ENCODE results near the gene ACVR2B. TPM values are rescaled to one million over a fixed set of nuclear protein-coding genes. Genes with fewer than 3 reads are reported as not detected.

ACVR2B gene
- polyA plus RNA-seq, 2 donors, result 0.29 to 0.55 TPM

DNA sequence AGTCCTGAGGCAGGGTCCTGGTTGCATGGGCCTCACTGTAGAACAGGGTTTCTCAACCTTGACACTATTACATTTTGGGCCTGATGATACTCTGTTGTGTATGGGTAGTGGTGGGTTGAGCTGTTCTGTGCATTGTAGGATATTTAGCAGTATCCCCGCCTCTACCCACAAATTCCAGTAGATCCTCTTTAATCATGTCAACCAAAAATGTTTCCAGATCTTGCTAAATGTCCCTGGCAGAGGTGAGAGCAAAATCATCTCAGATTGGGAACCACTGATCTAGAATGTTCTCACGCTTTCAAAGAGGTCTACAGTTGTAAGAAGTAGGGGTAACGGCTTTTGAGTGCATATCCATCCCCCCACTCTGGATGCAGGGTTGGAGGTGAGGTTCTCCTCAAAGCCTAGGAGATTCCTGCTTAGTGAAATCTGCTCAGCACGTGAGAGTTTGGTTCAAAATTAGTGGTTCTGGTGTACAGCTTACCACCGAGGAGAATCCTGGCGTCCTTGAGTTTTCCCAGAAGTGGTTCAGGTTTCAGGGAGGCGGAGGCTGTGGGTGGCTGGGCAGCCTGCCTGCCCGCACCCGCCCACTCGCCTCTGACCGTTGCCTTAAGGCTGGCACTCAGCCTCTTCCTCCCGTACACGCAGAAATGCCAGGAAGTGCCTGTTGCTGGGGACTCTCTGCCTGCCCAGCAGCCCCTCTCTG lies 5.3 kb downstream of the ACVR2B start:
- Histone ChIP-seq H3K9me3 (ENCODE audit: control insufficient read depth in 2 of 2, insufficient read depth in 1 of 2, low read depth in 1 of 2, low read length in 1 of 2) (no peaks in the 10 kb centered on the region), H3K4me1 (ENCODE audit: control insufficient read depth in 2 of 2, insufficient read depth in 2 of 2, low read length in 1 of 2) (peaks cover 9 to 10% of the 10 kb centered on the region in 2 donors)
- 39 to 41% methylated on average over 13 of the region's 13 CpGs for WGBS, 2 donors

DNA sequence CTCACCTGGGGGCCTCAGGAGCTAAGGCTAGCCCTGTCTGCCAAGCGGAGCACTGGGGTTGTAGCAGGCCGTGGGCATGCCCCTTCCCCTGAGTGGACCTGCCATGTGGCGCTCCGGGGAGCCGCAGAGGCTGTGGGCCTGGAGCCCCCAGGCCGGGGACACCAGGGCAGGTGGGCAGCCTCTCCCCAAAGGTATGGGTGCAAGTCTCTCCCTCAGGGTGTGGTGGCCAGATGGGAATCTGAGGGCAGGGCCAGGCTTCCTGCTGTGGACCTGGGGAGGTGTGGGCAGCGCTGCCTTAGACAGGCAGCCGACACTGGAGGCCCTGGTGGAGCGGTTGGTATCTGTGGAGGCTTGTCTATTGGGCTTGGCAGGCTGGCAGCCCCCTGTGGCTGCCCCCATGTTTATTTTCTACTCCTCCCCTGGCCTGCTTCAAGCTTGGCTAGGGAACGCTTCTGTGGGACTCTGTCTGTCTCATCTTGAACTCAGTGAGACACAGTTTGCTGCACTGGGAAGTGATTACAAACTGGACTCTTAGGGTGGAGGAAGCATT lies 5.9 kb downstream of the ACVR2B start:
- H3K4me3 ChIP-seq (ENCODE audit: low read depth in 1 of 2, low read length in 2 of 2), result peak overlapping the region in 1 of 2 donors; percentile 25
- no peaks in the 10 kb centered on the region for H3K27me3 ChIP-seq (ENCODE audit: control insufficient read depth in 1 of 2, insufficient read depth in 2 of 2, low read length in 2 of 2)
- H3K27ac ChIP-seq (ENCODE audit: low read depth in 2 of 2, low read length in 1 of 2), result no peak overlapping the region
- H3K9me3 ChIP-seq (ENCODE audit: control insufficient read depth in 2 of 2, insufficient read depth in 1 of 2, low read depth in 1 of 2, low read length in 1 of 2), result no peaks in the 10 kb centered on the region
- 56 to 61% methylated on average over 10 of the region's 10 CpGs for WGBS, 2 donors
- H3K36me3 ChIP-seq (ENCODE audit: control insufficient read depth in 2 of 2, insufficient read depth in 2 of 2, low read length in 1 of 2), result no peaks in the 10 kb centered on the region
- peaks cover 9% of the 10 kb centered on the region in 2 donors for H3K4me1 ChIP-seq (ENCODE audit: control insufficient read depth in 2 of 2, insufficient read depth in 2 of 2, low read length in 1 of 2)

More for the DNA sequence above, 5.3 kb downstream of the ACVR2B start:
- no peaks in the 10 kb centered on the region for H3K27me3 ChIP-seq (ENCODE audit: control insufficient read depth in 1 of 2, insufficient read depth in 2 of 2, low read length in 2 of 2)
- H3K4me3 ChIP-seq (ENCODE audit: low read depth in 1 of 2, low read length in 2 of 2), result peak overlapping the region in 1 of 2 donors; percentile 25
- no peaks in the 10 kb centered on the region for H3K36me3 ChIP-seq (ENCODE audit: control insufficient read depth in 2 of 2, insufficient read depth in 2 of 2, low read length in 1 of 2)
- no peak overlapping the region for H3K27ac ChIP-seq (ENCODE audit: low read depth in 2 of 2, low read length in 1 of 2)

DNA sequence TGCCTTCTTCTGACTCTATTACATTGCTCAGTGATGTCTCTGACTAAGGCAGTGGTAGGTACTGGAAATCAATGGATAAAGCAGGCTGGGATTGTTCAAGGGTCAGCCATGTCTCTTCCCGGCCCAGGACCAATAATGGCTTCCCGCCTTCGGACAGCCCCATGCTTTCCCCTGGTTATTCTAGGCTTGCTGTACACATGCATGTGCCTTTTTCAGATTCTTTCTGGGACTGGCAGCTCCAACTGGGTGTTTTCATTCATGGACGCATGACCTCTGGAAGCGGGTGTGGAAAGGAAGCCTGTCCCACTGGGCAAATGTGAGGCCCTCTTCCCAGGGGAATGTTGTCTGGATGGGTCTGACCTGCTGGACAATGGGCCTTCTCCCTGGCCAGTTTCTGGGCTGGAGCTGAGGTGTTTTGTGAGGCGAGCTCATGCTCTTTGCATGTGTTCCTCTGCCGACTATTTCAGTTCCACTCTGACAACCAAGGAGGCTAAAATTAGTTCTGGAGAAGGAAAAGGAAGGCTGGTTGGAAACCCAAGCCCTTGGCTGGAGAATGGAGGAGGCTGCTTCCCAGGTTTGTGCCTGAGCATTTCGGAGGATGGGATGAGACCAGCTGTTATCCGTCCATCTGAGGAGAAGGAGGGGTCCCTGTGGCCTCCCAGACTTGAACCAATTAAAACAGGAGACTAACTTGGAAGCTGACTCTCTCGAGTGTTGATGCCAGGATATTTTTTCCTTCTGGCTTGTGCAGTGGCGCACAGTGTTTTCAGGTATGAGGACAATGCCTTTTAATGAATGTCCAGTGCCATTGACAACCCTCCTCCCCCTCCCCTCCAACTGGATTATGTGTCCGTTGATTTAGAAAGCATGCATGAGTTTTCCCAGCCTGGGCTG lies 6.9 kb downstream of the ACVR2B start:
- Histone ChIP-seq H3K9me3 (ENCODE audit: control insufficient read depth in 2 of 2, insufficient read depth in 1 of 2, low read depth in 1 of 2, low read length in 1 of 2) (no peaks in the 10 kb centered on the region), H3K27ac (ENCODE audit: low read depth in 2 of 2, low read length in 1 of 2) (peak overlapping the region in 1 of 2 donors; percentile 24), H3K36me3 (ENCODE audit: control insufficient read depth in 2 of 2, insufficient read depth in 2 of 2, low read length in 1 of 2) (no peaks in the 10 kb centered on the region), H3K4me1 (ENCODE audit: control insufficient read depth in 2 of 2, insufficient read depth in 2 of 2, low read length in 1 of 2) (peaks cover 7 to 9% of the 10 kb centered on the region in 2 donors), H3K27me3 (ENCODE audit: control insufficient read depth in 1 of 2, insufficient read depth in 2 of 2, low read length in 2 of 2) (no peaks in the 10 kb centered on the region), H3K4me3 (ENCODE audit: low read depth in 1 of 2, low read length in 2 of 2) (no peak overlapping the region)
- 75 to 78% methylated on average over 12 of the region's 12 CpGs for WGBS, 2 donors

DNA sequence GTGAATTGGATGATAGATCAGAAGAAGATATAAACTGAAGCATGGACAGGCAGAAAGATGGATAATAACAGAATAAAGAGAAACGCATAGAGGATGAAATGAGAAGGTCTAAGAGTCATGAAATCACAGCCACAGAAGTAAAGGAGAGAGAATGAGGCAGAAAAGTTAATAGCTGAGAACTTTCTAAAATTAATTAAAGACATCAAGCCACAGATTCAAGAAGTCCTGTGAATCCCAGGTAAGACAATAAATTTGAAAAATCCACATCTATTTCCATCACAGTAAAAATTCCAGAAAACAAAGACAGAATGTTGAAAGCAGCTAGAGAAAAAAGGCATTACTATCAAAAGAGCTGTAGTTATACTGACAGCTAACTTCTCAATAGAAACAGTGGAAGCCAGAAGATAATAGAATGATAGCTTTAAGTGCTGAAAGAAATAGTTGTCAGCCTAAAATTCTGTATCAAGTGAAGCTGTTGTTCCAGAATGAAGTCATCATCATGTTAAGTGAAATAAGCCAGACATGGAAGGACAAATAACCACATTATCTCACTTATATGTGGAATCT lies 12.0 kb downstream of the ACVR2B start:
- no peak overlapping the region for H3K27ac ChIP-seq (ENCODE audit: low read depth in 2 of 2, low read length in 1 of 2)
- no peaks in the 10 kb centered on the region for H3K27me3 ChIP-seq (ENCODE audit: control insufficient read depth in 1 of 2, insufficient read depth in 2 of 2, low read length in 2 of 2)
- H3K36me3 ChIP-seq (ENCODE audit: control insufficient read depth in 2 of 2, insufficient read depth in 2 of 2, low read length in 1 of 2), result no peaks in the 10 kb centered on the region
- no peak overlapping the region for H3K4me3 ChIP-seq (ENCODE audit: low read depth in 1 of 2, low read length in 2 of 2)
- peaks cover 0 to 1% of the 10 kb centered on the region in 2 donors for H3K4me1 ChIP-seq (ENCODE audit: control insufficient read depth in 2 of 2, insufficient read depth in 2 of 2, low read length in 1 of 2)
- 95 to 97% methylated on average over 1 of the region's 1 CpG for WGBS, 2 donors
- H3K9me3 ChIP-seq (ENCODE audit: control insufficient read depth in 2 of 2, insufficient read depth in 1 of 2, low read depth in 1 of 2, low read length in 1 of 2), result no peaks in the 10 kb centered on the region

DNA sequence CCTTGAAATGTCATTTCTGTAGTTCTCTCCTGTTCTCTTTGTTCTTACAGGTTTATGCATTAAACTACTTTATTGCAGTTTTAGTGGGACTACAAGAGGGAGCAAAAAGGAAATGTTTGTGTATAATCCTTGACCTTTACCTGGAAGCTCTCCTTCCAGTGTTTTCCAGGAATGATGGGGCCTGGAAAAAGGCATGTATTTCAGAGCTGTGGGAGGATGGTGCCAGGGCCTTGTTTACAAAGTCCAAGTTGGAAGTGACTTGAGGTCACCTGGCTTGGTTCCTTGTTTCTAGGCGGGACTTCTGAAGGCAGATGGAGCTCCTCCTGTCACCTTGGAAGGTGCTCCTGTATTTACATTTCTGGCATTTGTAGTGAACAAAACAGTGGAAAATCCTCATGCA lies 15.1 kb downstream of the ACVR2B start:
- WGBS, 2 donors, result 58 to 91% methylated on average over 1 of the region's 1 CpG
- H3K27ac ChIP-seq (ENCODE audit: low read depth in 2 of 2, low read length in 1 of 2), result no peak overlapping the region
- H3K9me3 ChIP-seq (ENCODE audit: control insufficient read depth in 2 of 2, insufficient read depth in 1 of 2, low read depth in 1 of 2, low read length in 1 of 2), result no peaks in the 10 kb centered on the region
- no peak overlapping the region for H3K4me3 ChIP-seq (ENCODE audit: low read depth in 1 of 2, low read length in 2 of 2)
- peaks cover 0 to 6% of the 10 kb centered on the region in 2 donors for H3K4me1 ChIP-seq (ENCODE audit: control insufficient read depth in 2 of 2, insufficient read depth in 2 of 2, low read length in 1 of 2)
- H3K27me3 ChIP-seq (ENCODE audit: control insufficient read depth in 1 of 2, insufficient read depth in 2 of 2, low read length in 2 of 2), result no peaks in the 10 kb centered on the region
- no peaks in the 10 kb centered on the region for H3K36me3 ChIP-seq (ENCODE audit: control insufficient read depth in 2 of 2, insufficient read depth in 2 of 2, low read length in 1 of 2)

DNA sequence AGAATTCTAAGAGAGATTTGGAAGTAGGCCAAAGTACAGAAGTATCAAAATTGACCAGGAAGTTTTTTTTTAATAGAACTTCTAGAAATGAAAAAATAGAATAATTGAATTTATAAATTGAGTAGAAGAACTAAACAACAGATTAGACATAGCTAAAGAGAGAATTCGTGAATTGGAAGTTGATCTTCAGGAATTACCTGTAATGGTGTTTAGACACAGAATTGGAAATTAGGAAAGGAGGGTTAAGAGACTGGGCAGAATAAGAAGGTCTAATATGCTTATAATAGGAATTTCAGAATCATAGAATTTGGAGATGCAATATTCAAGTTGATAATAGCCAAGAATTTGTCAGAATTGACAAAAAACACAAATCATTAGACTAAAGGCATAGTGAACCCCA lies 16.2 kb downstream of the ACVR2B start:
- 82 to 90% methylated on average over 1 of the region's 1 CpG for WGBS, 2 donors

DNA sequence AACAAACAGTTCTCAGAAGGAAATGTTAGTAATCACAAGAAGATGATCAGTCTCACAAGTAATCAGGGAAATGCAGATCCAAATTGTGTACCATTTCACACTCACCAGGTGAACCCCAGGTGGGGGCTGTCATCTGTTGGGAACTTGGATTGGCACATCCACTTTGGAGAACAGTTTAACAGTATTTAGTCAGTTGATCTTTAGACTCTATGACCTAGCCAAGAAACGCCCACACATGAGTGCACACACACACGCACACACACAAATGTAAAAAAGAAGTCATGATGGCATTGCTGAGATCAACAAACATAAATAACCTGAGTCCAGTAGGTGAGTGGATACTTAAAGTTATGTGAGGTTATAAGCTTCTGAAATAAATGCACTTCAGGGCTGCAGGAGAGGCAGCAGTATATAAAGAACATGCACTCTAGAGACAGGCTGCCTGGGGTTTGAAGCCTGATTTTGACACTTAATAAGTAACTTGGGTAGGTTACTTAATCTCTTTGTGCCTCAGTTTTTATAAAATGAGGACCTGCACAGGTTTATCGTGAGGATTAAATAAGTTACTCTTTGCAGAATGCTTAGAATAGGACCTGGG lies 17.7 kb downstream of the ACVR2B start:
- H3K27ac ChIP-seq (ENCODE audit: low read depth in 2 of 2, low read length in 1 of 2), result no peak overlapping the region
- WGBS, 2 donors, result 66 to 84% methylated on average over 3 of the region's 3 CpGs
- H3K27me3 ChIP-seq (ENCODE audit: control insufficient read depth in 1 of 2, insufficient read depth in 2 of 2, low read length in 2 of 2), result no peaks in the 10 kb centered on the region
- no peaks in the 10 kb centered on the region for H3K36me3 ChIP-seq (ENCODE audit: control insufficient read depth in 2 of 2, insufficient read depth in 2 of 2, low read length in 1 of 2)
- H3K9me3 ChIP-seq (ENCODE audit: control insufficient read depth in 2 of 2, insufficient read depth in 1 of 2, low read depth in 1 of 2, low read length in 1 of 2), result no peaks in the 10 kb centered on the region
- H3K4me3 ChIP-seq (ENCODE audit: low read depth in 1 of 2, low read length in 2 of 2), result no peak overlapping the region
- H3K4me1 ChIP-seq (ENCODE audit: control insufficient read depth in 2 of 2, insufficient read depth in 2 of 2, low read length in 1 of 2), result peaks cover 0 to 6% of the 10 kb centered on the region in 2 donors

More for the DNA sequence above, 16.2 kb downstream of the ACVR2B start:
- Histone ChIP-seq H3K27ac (ENCODE audit: low read depth in 2 of 2, low read length in 1 of 2) (no peak overlapping the region), H3K4me3 (ENCODE audit: low read depth in 1 of 2, low read length in 2 of 2) (no peak overlapping the region), H3K4me1 (ENCODE audit: control insufficient read depth in 2 of 2, insufficient read depth in 2 of 2, low read length in 1 of 2) (peaks cover 0 to 6% of the 10 kb centered on the region in 2 donors), H3K9me3 (ENCODE audit: control insufficient read depth in 2 of 2, insufficient read depth in 1 of 2, low read depth in 1 of 2, low read length in 1 of 2) (no peaks in the 10 kb centered on the region), H3K27me3 (ENCODE audit: control insufficient read depth in 1 of 2, insufficient read depth in 2 of 2, low read length in 2 of 2) (no peaks in the 10 kb centered on the region), H3K36me3 (ENCODE audit: control insufficient read depth in 2 of 2, insufficient read depth in 2 of 2, low read length in 1 of 2) (no peaks in the 10 kb centered on the region)

DNA sequence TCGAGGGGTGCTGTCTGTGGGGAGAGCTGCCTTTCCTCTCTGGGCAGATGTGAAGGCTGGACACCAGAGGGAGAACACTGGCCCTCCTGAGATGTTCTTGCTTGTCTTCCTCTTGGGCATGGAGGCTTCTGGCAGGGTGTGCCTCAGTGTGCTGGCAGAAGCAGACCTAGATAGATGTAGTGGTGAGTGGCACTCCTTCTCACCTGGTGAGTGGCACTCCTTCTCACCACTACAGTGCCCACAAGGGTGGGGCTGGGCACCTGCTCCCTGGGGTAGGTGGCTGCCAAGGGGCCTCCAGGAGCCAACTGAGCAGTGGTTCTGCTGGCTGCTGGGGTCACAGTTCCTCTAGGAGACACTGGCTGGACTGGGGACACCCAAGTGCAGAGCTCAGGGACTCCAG lies 18.7 kb downstream of the ACVR2B start:
- Histone ChIP-seq H3K4me3 (ENCODE audit: low read depth in 1 of 2, low read length in 2 of 2) (no peak overlapping the region), H3K9me3 (ENCODE audit: control insufficient read depth in 2 of 2, insufficient read depth in 1 of 2, low read depth in 1 of 2, low read length in 1 of 2) (no peaks in the 10 kb centered on the region), H3K27ac (ENCODE audit: low read depth in 2 of 2, low read length in 1 of 2) (no peak overlapping the region), H3K27me3 (ENCODE audit: control insufficient read depth in 1 of 2, insufficient read depth in 2 of 2, low read length in 2 of 2) (no peaks in the 10 kb centered on the region), H3K4me1 (ENCODE audit: control insufficient read depth in 2 of 2, insufficient read depth in 2 of 2, low read length in 1 of 2) (peaks cover 0 to 6% of the 10 kb centered on the region in 2 donors), H3K36me3 (ENCODE audit: control insufficient read depth in 2 of 2, insufficient read depth in 2 of 2, low read length in 1 of 2) (no peaks in the 10 kb centered on the region)
- 98 to 100% methylated on average over 1 of the region's 1 CpG for WGBS, 2 donors

DNA sequence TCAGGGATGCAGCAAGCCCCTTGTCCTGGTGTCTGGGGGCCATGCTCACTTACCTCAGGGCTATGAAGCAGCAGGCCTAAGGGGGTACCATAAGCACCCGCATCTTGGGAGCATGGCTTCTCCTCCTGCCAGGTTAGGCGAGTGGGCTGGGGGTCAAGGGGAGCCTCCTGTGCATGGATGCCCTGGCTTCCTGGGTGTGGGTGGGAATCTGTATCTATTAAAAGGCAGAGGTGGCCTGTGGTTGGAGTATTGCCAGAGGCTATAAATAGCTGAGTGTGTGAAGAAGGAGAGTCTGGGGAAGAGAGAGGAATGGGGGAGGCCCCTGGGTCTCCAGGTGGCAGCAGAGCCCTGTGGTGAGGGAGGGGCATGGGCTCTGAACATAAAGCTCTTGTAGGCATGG lies 19.5 kb downstream of the ACVR2B start:
- peaks cover 0 to 6% of the 10 kb centered on the region in 2 donors for H3K36me3 ChIP-seq (ENCODE audit: control insufficient read depth in 2 of 2, insufficient read depth in 2 of 2, low read length in 1 of 2)
- no peak overlapping the region for H3K27ac ChIP-seq (ENCODE audit: low read depth in 2 of 2, low read length in 1 of 2)
- H3K27me3 ChIP-seq (ENCODE audit: control insufficient read depth in 1 of 2, insufficient read depth in 2 of 2, low read length in 2 of 2), result no peaks in the 10 kb centered on the region
- no peaks in the 10 kb centered on the region for H3K9me3 ChIP-seq (ENCODE audit: control insufficient read depth in 2 of 2, insufficient read depth in 1 of 2, low read depth in 1 of 2, low read length in 1 of 2)
- WGBS, 2 donors, result 91 to 97% methylated on average over 2 of the region's 2 CpGs
- H3K4me1 ChIP-seq (ENCODE audit: control insufficient read depth in 2 of 2, insufficient read depth in 2 of 2, low read length in 1 of 2), result peaks cover 0 to 6% of the 10 kb centered on the region in 2 donors
- H3K4me3 ChIP-seq (ENCODE audit: low read depth in 1 of 2, low read length in 2 of 2), result no peak overlapping the region
